Erythroblast (primary cell): ENCODE data around the gene ALDH6A1.

ENCODE experiments used
- DNase-seq, 2 experiments: peaks; one replicate each; lab custom pipeline; 2025; lab: John Stamatoyannopoulos, UW
- GATA1 ChIP-seq: IDR thresholded peaks from 2 replicates; pipeline ENCODE4 v1.6.1; 2011; ENCODE audit warnings: low read depth, mild to moderate bottlenecking, control low read depth, low read length, moderate library complexity
- POLR2A ChIP-seq: IDR thresholded peaks from 2 replicates; pipeline ENCODE4 v1.6.1; 2011; ENCODE audit warnings: mild to moderate bottlenecking, low read length

Gene ALDH6A1

DNA sequence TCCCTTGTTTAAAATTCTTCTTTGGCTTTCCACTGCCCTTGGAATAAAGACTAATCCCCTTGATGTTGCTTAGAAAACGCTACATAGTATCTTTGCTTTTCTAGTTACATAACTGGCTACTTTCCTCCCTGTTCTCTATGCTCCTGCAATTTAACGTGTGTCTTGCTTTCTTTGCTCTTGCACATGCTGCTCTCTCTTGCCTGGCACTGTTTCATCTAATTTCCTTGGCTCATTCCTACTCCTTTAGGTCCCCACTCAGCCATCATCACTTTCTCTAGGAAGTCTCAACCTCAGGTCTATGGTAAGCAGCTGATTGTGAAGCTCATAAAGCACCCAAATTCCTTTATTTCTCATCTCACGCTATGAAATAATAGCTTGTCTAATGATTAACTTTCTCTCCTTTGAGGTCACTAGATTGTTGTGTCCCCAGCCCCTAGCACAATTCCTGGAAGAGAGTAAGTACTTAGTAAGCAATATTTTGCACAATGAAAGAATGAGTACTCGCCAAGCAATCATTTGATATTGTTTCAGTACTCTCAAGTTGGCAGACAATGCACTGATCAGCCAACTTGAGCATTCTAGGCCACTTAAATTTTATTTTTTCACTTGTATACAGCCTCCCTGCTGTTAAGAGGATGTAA, 3.3 kb downstream of the ALDH6A1 start:
- no peak for DNase-seq
- TF ChIP-seq POLR2A (no peak), GATA1 (no peak)

DNA sequence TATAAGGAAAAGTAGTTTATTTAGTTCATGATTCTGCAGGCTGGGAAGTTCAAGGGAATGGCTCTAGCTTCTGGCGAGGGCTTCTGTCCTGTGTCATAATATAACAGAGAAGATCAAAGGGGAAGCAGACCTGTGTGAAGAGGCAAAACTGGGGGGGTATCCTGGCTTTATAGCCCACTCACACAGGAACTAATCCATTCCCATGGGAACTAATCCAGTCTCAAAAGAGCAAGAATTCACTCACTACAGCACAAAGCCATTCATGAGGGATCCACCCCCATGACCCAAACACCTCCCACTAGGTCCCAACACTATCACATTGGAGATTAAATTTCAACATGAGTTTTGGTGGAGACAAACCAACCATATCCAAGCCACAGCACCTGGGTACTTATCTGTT, 6.9 kb downstream of the ALDH6A1 start:
- no peak for TF ChIP-seq POLR2A
- no peak for TF ChIP-seq GATA1

DNA sequence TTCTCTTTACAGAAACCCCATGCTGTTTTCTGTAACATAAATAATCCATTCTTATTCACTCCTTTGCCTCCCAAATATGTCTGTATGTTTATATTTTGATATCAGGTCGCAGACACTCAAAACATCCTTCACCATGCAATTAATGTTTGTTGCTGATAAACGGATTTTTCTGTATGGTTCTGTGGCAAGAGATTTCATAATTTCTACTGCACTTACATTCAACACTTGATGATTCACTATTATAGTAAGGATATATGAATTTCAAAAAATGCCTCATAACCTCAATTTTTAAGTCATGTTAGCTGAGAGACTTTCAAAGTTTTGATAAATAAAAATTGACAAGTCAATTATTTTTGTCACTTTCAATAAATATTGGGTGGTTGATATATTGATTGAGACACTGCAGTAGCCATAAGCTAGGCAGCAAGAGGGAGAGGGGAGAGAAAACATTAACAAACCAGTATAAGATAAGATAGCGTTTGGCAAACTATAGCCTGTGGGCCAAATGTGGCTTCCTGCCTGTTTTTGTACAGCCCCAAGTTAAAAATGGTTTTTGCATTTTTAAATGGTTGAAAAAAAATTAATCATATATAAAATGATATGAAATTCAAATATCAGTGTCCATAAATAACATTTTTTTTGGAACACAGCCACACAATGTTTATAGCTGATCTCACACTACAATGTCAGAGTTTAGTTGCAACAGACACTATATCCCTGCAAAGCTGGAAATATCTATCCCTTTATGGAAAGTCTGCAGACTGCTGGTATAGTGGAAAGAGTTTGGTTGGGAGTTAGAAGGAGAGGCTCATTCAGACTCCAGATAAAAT, 18.3 kb downstream of the ALDH6A1 start:
- TF ChIP-seq POLR2A (no peak), GATA1 (no peak)
- peak; percentile 11 to 25 for DNase-seq

More for the DNA sequence above, 6.9 kb downstream of the ALDH6A1 start:
- no peak for DNase-seq

DNA sequence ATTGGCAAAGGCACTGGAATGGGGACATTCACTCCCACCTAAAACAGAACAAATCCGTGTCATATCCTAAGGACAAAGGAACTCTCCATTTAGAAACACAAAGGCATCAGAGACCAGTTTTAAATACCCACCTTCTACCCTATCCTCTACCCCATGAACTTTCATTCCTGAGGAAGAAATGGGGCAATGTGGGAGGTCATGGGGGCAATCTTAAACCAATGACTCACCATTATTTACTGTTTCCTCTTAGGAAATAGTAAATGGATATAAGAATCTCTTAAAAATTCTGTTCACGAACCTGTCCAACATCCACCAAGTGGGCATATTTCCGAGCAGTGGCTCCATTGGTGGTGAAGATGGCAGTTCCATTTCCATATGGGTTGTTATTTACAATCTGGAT, 19.4 kb downstream of the ALDH6A1 start:
- peak in 1 of 2 experiments; percentile 10 for DNase-seq
- no peak for TF ChIP-seq POLR2A
- TF ChIP-seq GATA1 = no peak

DNA sequence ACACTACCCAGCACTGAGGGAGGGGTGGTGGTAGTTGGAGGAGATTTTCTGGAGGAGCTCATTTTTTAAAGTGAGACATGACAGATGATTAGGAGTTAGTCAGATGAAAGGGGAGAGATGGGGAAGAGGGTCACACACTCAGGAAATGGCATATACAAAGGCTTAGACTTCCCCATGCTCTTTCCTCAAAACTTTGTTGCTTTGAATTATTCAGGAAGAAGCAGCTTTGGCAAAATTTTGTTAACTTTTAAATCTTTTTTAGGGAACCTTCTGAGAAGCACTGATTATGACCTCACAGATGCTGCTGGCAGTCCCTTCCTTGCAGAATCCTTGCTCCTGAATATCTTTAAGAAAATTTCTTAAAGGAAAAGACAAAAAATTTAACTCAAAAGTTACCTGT, 19.8 kb downstream of the ALDH6A1 start:
- DNase-seq = no peak
- TF ChIP-seq POLR2A (no peak), GATA1 (no peak)

DNA sequence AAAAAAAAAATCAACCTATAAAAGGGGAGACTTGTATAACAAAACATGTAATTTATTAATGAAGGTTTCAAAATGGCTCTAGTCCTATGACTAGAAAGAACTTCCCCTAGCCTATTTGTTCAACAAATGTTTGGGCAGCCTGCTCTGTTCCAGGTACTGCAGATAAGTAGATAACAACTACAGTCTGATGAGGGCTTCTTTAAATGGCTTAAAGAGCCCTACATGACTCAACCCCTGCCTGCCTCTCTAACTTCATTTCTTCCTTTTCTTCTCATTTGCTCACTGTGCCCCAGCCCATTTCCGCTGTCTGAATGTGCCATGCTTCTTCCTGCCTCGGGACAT, 21.5 kb downstream of the ALDH6A1 start:
- TF ChIP-seq POLR2A = no peak
- TF ChIP-seq GATA1 = no peak

DNA sequence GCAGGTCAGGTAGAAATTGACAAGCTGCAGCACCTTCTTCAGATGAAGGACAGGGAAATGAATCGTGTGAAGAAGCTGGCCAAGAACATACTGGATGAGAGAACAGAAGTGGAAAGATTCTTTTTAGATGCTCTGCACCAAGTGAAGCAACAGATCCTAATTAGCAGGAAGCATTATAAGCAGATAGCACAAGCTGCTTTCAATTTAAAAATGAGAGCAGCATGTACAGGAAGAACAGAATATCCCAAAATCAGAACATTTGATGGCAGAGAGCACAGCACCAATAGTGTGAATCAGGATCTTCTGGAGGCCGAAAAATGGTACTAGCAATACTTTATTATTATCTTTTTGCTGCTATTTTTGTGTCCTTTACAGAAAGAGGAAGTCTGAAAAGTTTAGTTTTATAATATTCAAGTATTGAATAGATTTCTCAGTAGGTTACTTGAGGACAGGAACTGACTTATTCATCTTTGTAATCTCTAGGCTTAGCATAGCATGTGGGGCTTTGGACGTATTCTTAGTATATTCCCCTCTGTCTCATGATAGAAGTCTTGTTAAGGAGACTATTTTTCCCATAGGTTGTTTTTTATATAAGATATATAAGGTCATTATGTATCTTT, 34.3 kb downstream of the ALDH6A1 start:
- TF ChIP-seq GATA1 (no peak), POLR2A (no peak)
- no peak for DNase-seq

More for the DNA sequence above, 21.5 kb downstream of the ALDH6A1 start:
- DNase-seq = no peak

DNA sequence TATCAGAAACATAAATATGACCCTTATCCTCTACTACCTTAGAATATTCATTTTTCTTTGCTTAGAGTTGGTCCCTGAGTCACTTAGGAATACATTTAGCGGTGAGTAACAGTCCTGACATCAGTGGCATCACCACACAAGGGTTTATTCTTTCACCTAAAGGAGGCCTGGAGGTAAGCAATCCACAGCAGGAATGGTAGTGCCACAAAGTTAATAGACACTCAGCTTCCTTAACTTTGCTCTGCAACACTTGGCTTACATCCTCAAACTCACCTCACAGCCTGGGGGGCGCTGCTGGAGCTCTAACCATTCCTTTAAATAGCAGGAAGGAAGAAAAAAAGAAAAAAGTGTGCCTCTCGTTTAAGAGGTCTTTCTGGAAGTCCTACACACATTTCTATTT, 36.0 kb downstream of the ALDH6A1 start:
- no peak for TF ChIP-seq POLR2A
- TF ChIP-seq GATA1 = no peak

DNA sequence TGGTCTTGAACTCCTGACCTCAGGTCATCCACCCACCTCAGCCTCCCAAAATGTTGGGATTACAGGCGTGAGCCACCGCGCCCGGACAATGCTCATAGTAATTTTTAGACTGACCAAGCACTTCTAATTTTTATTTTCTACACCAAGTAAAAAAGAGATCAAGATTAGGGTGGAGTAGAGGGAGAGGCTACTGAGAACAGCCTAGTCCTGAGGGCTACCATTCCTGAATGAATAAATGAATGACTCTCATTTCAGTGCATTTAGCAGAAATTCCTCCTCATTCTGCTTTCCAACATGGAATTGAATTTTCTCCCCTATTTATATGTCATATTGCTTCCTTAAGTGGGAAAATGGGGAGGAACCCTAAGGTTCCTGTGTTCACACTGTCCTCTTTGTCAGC, 38.7 kb downstream of the ALDH6A1 start:
- DNase-seq = no peak
- TF ChIP-seq POLR2A (no peak), GATA1 (no peak)

More for the DNA sequence above, 36.0 kb downstream of the ALDH6A1 start:
- peak in 1 of 2 experiments; percentile 9 for DNase-seq

DNA sequence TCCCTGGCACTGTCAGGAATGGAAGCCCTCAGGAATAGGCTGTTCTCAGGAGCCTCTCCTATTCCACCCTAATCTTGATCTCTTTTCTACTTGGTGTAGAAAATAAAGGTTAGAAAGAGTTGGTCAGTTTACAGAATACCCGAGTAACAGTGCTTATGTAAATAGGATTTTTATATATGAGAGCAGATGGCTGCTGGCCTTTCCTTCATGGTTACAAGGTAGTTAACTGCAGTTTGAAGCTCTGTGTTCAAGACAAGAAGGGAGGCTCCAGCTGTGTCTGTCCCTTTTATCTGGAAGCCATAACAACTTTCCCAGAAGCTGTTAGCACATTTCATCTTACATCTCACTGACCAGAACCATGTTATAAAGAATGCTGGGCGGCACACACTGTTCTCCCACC, 42.0 kb downstream of the ALDH6A1 start:
- no peak for DNase-seq

DNA sequence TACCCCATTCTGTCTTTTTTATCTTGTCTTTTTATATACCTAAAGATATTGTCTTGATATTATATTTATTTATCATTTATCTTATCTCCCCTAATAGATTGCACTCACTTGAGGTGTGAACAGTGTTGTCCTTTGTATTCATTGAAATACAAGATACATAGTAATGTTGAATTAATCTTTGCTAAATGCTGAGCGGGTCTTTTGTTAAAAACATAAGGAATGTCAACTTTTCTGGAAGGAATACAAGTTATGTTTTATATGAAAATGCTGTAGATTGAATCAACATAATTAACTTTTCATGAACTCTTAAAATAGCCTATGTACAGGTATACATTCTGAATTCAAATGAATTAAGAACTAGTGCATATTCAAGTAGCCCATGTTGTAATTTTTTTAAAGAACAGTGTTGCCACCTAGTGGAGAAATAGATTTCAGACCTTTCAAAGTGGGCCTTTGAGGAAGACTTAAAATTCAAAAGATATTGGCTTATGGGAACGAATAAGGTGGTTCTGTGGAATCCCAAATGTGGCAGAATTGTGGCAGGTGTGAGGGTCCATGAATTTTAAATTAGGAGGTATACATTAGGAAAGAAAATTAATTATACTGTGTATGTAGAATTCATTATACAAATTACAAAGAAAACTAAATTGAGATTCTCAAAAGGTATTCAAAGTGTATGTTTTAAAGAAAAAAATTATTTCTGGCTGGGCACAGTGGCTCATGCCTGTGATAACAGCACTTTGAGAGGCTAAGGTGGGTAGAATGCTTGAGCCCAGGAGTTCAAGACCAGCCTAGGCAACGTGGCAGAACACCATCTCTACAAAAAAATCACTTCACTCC, 46.0 kb downstream of the ALDH6A1 start:
- TF ChIP-seq GATA1 (no peak), POLR2A (no peak)
- DNase-seq = peak; percentile 64 to 80

More for the DNA sequence above, 42.0 kb downstream of the ALDH6A1 start:
- no peak for TF ChIP-seq POLR2A
- no peak for TF ChIP-seq GATA1

DNA sequence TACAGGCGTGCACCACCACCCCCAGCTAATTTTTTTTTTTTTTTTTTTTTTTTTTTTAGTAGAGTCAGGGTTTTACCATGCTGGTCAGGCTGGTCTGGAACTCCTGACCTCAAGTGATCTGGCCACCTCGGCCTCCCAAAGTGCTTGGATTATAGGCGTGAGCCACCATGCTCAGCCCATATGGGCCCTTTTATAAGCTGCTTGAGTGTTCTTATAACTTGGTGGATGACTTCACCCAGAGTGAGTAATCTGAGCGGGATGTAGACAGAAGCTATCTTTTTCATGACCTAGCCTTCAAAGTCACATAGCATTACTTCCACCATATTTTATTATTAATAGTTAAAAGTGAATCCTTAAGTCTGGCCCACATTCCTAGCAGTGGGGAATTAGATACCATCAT, 48.7 kb downstream of the ALDH6A1 start:
- no peak for TF ChIP-seq GATA1
- TF ChIP-seq POLR2A = no peak
- no peak for DNase-seq

DNA sequence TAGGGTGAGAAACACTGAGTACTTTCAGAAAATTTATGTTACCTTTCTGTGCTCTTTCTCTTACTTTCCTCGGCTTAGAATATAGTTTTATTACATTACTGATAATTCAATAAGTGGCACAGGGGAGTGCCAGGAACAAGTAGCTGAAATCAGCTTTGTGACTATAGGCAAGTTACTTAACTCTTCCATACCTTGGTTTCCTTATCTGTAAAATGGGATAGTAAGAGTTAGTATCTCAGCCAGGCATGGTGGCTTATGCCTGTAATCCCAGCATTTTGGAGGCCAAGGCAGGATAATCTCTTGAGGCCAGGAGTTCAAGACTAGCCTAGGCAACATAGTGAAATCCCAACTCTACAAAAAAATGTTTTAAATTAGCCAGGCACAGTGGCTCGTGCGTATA, 49.7 kb downstream of the ALDH6A1 start:
- TF ChIP-seq POLR2A (no peak), GATA1 (no peak)

More for the DNA sequence above, 49.7 kb downstream of the ALDH6A1 start:
- no peak for DNase-seq
